CMK (cell line): Measurements from ENCODE around the gene RRP1B.
"Not testable (repeated sequence)": the region's sequence is repeated elsewhere in the genome, so short reads cannot be mapped to it uniquely, and the experiment has no call there.

Experiments
- DNase-seq: peaks from one replicate; pipeline ENCODE4 v3.0.0-alpha.2; 2010; ENCODE audit warnings: low read depth

RRP1B gene

DNA sequence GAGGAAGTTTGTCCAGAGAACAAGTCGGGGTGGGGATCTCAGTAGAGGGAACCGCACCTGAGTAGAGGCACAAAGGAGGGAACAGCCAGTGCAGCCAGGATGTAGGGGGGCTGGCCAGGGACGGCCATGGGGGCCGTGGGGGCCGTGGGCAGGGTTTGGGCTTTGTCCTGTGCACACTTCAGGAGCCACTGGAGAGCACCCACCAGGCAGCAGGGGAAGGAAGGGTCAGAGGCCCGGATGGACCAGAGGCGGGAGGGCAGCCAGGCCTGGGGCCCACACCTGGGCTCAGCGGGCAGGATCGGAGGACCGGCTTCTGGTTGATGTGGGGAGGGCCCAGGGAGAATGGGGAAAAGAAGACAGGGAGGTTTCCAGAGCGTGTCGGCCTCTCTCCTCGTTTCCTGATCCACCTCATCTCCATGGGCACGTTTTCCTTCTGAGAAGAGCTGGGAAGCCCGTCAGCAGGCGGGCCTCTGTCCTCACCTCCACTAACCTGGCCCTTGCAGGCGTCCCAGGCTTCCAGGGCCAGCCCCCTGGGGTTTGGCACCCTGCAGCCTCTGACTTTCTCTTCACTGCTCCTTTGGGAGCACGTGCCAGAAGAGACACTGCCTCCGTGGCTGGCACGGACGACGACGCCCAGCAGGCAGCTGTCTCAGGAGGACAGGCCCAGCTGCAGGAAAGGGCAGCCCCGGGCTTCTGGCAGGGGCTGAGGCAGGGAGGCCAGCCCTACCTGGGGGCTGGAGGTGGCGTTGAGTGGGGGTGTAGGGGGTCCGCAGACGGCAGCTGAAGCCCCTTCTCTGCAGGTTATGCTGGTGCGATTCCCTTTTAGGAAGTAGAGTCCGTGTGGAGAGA is 42.8 kb downstream of the RRP1B start:
- no peak for DNase-seq

DNA sequence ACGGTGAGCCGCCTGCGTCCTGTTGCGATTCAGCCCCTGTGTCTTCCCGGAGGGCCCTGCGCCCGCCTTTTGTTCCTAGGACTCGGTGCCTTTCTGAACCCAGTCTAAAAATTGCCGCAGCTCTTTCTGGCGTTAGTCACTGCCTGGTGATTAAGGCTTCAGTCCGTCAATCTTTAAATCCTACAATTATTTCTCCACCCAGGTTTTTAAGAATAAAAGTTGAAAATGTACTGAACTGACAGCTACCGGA is 43.4 kb downstream of the RRP1B start:
- no peak for DNase-seq

DNA sequence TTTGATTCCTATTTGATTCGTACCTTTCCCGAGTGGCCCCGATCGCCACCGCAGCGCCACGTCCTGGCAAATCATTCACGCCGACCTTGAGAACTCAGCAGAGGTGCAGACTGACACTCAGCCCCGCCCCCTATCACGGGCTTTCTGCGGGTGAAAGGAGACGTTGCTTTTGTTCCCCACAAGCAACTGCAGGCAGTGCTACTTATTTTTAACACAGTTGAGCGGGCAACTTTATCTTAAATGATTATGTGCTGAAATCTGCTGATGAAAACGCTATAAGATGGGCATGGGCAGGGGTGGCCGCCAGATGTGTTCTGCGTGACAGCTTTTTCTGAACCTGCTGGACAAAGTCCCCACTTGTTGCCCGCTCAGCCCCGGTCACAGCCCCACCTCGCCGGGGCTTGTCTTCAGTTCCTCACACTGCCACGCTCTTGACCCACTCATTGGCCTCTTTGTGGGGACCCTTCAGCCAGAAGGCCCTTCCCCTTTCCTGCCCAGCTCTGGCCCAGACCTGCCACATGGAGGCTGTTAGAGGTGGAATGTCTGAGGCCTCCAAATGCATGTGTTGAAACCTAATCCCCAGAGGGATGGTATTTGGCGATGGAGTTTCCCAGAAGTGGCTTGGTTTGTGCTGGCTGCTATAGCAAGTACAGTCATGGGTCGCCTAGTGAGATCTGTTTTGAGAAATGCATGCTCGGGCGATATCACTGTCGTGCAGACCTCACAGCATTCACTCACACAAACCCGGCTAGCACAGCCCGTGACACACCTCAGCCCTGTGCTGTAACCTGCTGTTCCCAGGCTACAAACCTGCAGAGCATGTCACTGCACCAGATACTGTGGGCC is 43.9 kb downstream of the RRP1B start:
- DNase-seq = no peak

DNA sequence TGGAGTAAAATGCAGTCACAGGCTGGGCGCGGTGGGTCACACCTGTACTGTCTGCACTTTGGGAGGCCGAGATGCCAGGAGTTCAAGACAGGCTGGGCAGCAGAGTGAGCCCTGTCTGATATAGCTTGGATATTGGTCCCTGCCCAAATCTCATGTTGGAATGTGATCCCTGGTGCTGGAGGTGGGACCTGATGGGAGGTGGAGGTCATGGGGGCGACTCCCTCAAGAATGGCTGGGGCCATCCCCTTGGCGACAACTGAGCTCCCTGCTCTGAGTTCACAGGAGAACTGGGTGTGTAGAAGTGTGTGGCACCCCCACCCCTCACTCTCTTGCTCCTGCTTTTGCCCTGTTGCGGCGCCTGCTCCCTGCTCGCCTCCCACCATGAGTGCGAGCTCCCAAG is 48.1 kb downstream of the RRP1B start:
- DNase-seq = no peak

DNA sequence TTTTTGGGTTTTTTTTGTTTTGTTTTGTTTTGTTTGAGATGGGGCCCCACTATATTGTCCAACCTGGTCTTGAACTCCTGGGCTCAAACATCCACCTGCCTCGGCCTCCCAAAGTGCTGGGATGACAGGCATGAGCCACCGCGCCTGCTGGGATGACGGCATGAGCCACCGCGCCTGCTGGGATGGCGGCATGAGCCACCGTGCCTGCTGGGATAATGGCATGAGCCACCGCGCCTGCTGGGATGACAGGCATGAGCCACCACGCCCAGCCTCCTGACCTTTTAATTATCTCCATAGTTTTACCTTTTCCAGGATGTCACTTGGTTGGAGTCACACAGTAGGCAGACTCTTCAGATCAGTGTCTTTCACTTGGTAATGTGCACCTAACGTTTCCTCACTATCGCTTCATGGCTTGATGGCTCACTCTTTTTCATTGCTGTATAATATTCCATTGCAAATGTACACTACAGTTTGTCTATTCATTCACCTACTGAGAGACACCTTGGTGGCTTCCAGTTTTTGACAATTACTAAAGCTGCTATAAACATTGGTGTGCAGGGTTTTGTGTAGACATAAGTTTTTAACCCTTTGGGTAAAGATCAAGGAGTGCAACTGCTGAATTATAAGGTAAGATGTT is 49.5 kb downstream of the RRP1B start:
- no peak for DNase-seq

DNA sequence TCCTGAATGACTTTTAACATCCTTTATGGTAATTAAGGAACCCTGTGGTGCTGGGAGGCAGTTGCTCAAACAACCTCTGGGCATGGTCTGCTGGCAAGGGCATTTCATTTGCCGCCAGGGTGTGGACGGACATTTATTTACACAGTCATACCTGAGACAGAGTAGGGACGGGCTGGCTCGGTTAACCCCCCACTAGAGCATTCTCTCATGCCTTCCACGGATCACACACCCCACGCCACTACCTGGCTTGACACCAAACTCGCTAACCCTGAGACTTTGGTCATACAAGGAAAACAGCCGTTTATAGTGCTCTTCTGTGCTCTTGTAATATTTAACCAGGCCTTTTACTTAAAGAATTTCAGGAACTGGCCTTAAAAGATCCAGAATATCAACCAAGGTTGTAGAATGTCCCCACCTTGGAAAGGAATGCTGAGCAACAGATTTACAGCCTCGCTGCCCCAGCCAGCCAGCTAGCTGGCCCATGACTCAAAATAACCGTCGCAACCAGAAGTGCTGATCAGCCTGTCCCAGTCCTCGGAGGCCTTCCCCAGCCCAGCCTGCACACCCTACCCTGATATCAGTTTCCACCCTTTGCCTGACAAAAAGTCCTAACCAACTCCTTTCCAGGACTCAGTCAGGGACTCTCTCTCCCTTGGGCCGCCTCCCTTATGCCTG is 53.0 kb downstream of the RRP1B start:
- DNase-seq = no peak

DNA sequence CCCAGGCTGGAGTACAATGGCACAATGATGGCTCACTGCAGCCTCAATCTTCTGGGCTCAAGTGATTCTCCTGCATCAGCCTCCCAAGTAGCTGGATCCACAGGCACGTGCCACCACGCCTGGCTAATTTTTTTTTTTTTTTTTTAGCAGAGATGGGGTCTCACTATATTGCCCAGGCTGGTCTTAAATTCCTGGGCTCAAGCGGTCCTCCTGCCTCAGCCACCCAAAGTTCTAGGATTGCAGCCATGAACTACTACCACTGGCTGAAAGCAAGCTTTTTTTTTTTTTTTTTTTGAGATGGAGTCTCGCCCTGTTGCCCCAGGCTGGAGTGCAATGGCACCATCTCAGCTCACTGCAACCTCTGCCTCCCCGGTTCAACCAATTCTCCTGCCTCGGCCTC is 53.8 kb downstream of the RRP1B start:
- DNase-seq = not testable (repeated sequence)

DNA sequence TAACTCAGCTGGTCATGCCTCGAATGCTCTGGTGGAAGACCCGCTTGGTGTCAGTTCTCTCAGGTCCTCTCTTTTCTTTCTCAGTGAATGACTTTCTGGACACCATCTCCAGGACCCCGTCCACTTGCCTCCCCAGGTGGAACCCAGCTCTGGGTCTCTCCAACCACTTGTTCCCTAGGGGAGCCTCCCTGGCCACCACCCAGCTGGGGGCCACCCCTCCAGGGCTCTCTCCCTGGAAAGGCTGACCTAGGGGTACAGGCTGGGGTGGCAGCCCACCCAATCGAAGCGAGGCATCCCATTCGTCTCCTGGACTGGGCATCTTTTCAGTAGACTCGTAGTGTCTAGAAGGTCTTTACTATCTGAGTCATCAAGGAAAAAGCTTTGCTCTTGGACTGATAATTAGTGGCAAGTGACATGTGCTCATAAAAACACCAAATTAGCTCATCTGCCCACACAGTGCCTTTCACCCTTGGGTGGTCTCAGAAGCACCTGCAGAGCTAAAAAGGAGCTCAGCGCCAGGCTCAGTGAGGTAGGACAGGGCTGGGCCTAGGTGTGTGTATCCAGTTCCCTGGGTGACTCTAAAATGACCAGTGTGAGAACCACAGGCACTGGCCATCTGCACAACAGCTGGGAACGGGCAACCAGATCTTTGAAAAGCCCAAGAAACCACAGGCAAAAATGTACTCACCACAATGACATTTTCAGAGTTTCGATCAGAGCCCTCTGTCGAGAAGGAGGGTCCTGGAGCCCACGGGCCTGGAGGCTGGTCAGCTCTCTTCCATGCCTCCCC is 57.2 kb downstream of the RRP1B start:
- DNase-seq = no peak

DNA sequence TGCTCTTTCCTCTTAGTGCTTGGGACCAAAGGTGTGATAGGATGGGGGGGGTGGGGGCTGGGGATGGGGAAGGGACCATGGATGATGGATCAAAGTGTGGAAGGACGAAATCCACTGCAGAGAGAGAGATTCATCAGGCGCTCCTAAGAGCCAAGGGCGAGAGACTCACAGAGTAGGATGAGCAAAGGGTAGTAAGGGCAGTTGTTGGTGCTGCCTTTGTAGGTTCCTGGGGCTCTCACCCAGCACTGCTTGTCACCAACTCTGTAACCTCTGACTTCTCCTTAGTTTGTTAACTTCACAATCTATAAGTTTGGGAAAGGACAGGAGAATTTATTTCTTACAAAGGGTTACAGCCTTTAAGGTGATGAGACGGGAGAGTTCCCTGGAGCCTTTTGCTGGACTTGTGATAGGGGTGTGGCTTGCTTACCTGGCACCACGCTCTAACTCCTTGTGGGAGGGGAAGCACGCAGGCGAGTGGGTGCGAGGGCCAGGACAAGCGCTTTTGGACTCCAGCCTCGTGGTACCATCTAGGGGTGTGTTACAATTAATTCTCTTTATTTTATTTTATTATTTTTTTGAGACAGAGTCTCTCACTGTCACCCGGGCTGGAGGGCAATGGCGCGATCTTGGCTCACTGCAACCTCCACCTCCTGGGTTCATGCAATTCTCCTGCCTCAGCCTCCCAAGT is 58.0 kb downstream of the RRP1B start:
- DNase-seq = no peak

DNA sequence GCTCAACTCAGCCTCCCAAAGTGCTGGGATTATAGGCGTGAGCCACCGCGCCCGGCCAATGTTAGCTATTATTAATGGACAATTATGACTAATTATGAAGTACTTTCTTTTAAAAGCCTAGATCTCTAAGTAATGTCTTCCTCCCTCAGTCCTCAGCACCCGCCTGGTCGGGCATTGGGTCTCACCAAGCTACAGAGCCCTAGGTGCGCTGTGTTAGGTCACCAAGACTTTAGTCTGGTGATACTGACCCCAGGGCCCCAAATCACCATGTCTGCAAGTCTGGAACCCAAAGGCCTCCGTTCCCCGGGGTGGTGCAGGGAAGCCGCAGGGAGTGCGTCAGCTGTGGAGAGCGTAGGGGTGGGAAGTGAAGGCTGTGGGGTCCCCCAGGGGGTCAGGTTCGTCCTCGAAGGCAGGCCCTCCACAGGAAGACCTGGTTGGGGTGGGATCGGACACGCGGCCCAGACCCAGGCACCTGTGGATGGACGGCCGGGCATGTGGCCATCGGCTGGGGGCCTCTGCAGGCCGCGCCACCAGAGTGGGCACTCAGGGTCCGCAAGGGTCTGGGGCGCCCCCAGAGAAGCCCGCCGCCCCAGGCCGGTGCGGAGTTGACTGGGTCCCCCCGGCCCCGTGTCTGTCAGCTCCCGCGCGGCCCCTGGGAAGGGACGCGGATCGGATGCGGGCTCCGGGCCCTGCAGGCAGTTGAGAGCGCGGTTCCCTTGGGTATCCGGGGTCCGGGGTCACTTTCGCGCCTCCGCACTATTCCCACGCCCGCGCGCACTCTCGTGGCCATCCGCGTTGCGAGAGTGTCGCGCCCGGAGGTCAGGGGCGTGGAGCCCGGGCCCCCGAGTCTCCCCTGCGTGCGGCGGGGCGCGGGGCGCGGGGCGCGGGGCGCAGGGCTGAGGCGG is 58.9 kb downstream of the RRP1B start:
- DNase-seq = no peak

DNA sequence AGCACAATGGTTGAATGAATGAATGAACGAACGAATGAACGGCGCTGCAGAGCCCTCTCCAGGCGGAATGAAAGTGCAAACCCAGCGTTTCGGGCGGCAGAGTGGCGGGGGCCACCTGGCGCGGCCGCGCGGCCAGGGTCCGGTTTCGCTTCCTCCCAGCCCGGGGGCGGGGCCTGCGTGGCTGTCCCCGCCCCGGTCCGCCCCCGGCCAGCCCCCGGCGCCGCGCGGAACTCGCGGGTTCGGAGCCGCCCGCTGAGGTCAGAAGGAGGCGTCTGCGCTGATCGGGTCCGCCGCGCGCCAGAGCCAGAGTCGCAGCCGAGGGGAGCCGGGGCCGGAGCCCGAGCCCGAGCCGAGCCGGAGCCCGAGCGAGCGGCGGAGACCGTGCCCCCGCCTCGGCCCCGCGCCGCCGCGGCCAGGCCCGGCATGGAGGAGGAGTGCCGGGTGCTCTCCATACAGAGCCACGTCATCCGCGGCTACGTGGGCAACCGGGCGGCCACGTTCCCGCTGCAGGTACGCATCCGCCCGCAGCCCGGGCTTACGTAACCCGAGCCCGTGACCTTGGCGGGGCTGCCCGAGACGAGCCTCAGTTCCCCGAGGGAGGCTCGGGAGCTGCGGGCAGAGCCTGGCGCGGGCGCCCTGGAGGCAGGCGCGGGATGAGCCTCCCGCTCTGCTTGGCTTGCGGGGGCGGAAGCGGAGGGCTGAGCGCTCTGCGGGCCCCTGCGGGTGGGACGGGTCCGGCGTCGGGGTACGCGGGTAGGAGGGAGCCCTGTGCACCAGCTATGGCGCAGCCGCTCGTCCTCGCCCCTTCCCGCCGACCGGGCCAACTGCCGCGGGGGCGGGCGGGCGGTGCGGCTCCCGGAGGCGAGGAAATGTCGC is 59.8 kb downstream of the RRP1B start, which contains the start of gene PDXK:
TSS of gene PDXK (plus strand) at position 258 of the 876 bp plus-strand sequence. CDS start at position 424, 166 bp downstream.
- peak; percentile 82 for DNase-seq

DNA sequence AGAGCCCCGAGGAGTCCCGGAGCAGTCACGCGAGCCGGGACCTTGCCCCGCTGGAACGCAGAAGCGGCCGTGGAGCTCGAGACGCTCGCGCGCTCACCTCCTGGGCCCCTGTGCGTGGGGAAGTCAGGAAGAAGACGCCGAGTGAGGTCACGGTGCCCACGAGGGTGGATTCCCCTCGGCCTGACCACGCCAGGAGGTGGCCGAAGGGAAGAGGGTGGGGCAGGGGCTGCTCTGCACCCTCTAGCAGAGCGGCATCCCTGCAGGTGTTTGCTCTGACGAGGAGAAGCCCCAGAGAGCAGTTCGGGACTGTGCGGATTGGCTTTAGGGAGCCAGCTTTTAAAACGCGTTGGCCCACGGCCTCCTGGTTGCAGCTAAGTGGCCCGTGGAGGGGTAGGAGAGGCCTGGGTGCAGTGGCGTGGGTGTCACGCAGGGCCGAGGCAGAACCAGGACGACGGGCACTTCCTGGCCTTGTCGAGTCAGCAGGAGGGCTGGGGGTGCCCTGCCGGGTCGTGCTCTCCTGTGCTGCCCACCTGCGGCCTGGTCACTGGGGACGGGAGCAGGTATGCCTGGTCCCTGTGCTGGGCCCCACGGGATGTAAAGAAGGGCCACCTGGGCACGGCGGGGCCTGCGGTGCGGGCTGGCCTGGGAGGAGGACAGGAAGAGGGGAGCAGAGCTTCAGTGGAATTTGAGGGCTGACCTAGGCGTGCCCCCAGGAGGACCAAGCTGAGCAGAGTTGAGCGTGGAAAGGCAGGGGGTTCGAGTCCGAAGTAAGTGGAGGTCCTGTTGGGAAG is 60.6 kb downstream of the RRP1B start:
- DNase-seq = no peak

DNA sequence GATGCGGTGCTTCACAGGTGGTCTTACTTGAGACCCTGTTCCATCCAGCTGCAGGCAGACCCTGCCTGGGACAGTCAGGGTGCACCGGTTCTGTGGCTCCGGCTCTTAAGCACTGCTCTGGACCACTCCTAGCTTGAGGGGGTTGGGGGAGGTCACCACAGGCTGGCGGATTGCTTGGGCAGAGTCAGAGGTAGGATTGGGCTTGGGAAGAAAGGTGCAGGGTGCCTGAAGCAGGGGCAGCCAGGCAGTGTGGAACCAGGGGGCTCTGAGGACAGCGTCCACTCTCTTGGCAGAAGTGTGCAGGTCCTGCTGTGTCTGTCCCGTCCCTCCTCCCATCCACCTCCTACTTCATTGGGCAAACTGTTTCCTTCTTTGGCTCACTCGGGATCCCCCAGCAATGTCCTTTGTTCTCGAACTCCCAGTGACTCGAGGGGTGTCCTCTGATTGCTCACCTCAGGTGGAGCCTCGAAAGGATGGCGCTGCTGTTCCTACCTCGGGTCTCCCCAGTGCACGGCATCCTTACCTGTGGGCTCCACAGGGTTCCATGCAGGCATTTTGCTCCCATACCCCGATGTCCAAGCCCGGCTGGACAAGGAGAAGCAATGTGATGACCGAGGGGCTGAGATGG is 61.3 kb downstream of the RRP1B start:
- no peak for DNase-seq

DNA sequence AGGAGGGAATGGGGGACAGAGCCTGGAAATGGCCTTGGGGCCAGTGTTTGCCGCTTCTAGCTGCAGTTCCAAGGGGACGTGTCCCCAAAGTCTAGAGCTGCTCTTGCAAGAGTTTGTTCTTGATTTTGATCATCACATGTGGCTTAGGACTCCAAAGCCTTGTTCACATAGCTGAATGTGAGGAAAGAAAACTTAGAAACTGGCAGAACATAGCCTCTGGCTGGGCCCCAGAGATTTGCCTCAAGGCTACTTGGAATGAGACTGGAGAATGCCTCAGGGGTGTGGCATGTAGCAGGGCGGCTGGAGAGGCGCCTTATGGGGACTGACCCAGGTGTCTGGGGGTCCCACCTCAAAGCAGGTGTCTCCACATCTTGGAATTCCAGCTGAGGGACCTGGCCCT is 61.8 kb downstream of the RRP1B start:
- no peak for DNase-seq

DNA sequence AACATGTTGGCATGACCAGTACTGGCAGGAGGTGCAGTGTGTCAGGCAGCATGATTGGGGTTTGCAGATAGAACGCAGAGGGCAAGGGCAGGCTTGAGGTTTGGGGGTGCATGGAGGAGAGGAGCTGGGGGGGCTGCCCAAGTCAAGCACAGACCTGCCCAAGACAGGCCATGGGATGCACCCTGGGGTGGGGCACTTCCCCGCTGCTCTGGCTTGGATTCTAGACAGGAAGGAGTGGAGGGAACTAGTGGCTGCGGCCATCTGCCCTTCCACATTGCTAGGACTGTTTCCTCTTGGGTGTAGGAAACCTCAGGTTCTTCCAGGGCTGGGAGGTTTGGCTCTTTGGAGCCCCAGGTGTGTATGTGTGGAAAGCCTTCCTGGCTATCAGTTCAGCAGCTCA is 62.6 kb downstream of the RRP1B start:
- DNase-seq = no peak

DNA sequence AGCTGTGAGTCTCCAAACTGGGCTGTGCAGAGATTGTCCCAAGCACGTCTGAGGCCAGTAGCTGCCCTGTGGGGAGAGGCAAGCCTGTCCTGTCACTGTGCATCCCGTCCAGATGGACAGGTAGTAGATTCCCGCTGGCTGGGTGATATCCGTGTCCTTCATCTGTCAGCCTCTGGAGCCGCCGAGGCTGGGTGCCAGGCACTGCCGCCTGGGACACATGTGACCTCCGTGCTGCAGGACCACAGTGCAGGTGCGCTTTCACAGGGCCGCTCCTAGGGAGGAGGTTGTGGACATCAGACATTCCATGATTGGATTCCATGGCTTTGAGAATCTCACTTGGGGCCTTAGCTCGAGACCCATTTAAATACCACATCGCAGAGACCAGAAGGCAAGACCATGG is 64.3 kb downstream of the RRP1B start:
- no peak for DNase-seq

DNA sequence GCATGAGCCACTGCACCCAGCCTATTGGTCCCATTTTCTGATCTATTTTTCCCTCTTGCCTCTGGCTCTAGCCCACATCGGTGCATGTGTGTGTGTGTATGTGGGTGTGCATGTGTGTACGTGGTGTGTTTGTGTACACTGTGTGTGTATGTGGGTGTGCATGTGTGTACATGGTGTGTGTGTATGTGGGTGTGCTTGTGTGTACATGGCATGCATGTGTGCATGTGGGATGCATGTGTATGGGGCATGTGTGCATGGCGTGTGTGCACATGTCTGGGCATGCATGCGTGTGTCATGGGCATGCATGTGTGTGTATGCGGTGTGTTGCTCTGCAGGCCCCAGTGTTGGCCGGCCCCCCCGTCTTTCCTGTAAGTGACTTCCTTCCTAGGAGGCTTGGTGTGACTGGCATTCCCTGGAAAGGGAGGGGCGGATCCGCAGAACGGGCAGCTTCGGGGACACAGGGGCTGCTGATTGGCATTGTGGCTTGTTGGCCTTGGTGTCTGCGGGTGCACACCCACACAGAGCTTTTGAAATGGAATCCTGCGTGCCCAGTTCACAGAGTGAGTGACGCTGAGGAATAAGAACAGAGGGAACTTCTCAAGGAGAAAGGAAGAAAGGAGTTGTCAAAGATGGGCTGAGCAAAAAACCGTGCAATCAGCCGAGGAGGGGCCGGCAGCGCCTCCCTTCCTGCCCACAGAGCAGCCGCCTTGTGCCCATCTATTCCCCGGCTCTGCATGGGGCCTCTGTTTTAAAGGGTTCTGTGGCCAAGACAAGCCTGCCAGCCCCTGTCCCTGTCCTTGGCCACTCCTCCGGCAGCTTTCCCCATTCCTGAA is 67.5 kb downstream of the RRP1B start:
- DNase-seq = peak; percentile 69
